Activated CD4-positive, CD25-positive, alpha-beta regulatory T cell treated with anti-CD3 and anti-CD28 coated beads, Interleukin-2, amount 50 U/mL, for 72 hours (primary cell): ENCODE data around the gene SLC27A5.

Experiments
- DNase-seq: peaks from one replicate; pipeline ENCODE4 v3.0.0; 2021

SLC27A5 gene, protein sequence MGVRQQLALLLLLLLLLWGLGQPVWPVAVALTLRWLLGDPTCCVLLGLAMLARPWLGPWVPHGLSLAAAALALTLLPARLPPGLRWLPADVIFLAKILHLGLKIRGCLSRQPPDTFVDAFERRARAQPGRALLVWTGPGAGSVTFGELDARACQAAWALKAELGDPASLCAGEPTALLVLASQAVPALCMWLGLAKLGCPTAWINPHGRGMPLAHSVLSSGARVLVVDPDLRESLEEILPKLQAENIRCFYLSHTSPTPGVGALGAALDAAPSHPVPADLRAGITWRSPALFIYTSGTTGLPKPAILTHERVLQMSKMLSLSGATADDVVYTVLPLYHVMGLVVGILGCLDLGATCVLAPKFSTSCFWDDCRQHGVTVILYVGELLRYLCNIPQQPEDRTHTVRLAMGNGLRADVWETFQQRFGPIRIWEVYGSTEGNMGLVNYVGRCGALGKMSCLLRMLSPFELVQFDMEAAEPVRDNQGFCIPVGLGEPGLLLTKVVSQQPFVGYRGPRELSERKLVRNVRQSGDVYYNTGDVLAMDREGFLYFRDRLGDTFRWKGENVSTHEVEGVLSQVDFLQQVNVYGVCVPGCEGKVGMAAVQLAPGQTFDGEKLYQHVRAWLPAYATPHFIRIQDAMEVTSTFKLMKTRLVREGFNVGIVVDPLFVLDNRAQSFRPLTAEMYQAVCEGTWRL

DNA sequence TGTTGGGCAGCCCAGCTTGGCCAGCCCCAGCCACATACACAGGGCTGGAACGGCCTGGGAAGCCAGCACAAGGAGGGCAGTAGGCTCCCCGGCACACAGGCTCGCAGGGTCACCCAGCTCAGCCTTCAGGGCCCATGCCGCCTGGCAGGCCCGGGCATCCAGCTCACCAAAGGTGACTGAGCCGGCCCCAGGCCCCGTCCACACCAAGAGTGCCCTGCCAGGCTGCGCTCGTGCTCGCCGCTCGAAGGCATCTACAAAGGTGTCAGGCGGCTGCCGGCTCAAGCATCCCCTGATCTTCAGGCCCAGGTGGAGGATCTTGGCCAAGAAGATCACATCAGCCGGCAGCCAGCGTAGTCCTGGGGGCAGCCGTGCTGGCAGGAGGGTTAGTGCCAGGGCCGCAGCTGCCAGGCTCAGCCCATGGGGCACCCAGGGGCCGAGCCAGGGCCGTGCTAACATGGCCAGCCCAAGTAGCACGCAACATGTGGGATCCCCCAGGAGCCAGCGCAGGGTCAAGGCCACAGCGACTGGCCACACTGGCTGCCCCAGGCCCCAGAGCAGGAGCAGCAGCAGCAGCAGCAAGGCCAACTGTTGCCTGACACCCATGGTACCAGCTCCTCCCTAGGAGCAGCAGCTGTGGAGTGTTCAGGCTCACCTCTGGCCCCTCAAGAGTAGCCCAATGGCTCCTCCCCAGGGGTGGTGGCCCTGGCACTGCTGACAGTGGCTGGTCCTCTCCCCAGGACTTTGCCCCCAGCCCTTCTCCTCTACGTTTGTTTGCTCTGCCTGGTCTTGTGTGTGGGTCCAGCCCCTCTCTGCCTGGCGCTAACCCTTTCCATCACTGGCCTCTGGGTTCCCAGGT lies at the start of gene SLC27A5:
TSS of gene SLC27A5 (minus strand) at position 640 of the 856 bp plus-strand sequence. CDS start at position 603, 37 bp downstream.
- no peak for DNase-seq

DNA sequence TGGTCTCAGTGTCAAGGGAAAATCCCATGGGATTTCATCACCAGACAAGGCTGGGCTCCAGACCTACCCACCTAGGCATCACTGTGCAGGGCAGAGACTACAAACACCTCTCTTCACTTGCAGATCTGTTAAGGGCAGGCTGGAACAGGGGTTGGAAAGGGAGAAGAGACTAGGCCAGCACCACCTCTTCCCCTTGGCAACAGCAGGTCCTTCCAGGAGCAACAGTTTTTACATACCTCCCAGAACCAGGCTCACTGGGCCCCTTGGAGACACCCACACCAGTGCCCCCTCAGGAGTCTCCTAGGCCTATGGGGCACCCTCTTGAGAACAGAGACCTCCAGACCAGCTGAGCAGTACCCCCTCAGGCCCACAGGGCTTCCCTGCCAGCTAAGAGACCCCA lies 49.1 kb upstream of the SLC27A5 start:
- no peak for DNase-seq

DNA sequence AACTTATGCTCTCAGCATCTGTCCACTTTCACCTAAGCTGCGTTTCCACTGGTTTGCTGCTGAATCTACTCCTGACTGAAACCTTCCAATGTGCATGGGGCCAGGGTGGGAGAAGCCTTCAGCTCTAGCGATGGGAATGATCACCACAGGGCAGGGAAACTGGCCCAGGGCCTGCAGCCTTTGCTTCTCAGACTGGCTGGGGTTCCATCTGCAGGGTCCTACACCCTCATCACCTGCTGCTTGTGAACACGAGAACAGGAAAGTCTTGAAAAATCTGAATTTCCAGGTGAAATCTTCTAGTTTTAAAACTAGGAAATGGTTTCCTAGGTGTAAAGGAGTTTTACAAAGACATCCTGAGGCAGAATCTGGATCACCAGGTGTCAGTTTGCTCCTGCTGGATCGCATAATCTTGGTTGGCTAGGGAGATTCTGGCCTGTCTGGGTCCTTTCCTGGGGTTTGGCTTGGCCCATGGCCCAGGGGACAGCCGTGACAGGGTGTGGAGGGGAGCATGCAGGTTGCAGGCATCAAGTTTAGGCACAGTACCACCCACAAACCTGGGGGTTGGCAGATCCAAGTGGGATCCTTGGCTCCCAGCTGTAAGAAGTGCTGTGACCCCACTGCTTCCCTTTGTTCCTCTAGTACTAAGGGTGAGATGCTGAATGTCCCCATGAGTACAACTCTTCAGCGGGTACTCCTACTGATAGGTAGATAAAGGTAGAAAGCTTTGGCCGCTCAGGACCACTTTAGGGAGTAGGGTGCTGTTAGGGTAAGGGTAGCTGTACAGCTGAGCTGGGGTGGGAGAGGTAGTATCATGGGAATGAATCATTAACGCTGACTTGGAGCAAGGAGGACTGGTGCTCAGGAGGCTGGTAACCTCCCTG lies 48.5 kb upstream of the SLC27A5 start:
- DNase-seq: no peak

DNA sequence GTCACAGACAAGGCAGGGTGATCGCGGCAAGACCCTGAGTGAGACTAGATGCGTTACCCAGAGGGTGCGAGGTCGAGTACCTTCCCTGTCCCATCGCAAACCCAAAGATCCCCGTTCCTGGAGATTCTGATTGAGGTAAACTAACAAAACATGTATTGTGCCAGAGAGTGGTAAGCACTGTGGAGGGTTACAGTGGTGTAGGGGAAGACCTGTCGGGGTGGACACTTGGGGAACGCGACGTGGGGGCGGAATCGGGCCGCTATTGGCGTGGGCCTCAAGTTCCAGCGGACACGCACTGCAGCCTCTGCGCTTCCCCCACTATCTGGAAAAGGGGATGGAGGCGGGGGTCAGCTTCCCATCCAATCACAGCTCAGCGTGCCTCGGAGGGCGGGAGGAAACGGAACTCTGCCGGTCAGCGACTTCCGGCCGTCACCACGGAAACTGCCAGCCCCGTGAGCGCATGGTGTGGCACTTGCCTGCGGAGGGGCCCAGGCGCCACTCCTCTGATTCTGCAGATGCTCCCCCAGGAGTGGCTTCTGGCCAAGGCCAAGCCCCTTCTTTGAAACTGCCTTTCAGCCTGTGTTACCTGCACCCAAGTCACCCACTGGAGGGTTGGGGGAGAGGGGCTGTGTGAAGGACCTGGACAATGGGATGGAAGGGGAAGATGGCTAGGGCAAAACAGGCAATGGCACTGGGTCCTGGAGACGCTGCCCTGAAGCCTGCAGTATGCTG lies 47.6 kb upstream of the SLC27A5 start:
- peak; percentile 75 for DNase-seq

DNA sequence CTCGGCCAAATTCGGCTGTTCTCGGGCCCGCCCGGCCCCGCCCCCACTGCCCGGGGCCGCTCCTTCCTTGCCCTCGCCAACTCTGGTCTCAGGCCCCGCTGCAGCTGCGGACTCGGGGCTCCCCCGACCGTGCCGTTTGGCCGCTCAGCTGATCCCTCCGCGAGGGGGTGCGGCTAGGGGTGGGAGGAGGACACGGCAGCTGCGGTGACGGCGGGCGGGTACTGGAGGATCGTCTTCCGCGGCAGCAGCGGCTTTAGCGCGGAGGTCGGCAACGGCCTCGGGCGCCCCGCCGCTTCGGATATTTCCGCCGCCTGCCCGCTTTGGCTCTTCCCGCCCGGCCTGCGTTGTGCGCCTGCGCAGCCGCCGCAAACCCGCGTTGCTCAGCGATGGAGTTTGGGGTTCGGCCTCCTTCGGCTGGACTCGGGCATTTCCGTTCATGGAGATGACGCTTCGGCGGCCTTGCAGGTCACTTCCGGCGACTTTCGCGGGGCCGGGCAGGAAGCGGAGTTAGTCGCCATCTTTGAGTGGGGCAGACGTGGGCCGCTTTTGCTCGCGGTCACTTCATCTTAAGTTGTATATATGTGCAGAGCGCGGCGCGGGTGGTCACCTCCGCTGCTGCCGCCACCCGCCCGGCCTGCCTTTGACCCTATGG lies 47.0 kb upstream of the SLC27A5 start:
- peak; percentile 100 for DNase-seq

DNA sequence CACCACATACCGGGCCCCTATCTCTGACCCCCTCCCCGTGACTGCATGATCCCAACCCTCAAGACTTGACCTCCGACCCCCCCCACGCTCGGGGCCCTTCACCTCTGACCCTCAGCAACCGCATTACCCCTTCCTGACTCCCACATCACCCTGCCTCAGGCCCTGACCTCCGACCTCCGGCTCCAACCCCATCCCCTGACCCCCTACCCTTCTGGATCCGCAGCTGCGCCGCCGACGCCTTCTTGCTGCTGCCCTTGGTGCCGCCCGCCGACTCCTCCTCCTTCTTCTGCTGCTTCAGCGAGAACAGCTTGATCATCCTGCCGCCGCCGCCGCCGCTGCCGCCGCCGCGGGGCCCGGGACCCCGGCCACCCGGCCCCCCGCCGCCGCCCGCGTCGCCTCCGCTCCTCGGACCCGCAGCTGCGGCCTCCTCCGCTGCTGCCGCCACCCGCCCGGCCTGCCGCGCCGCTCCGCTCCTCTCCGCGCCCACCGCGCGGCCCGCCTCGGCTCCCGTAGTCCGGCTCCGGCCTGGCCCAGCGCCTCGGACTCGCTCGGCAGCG lies 46.4 kb upstream of the SLC27A5 start, which contains the start of gene UBE2M:
TSS of gene UBE2M (minus strand) at position 546 of the 557 bp plus-strand sequence. CDS start at position 316, 230 bp downstream.
- DNase-seq: peak; percentile 73

DNA sequence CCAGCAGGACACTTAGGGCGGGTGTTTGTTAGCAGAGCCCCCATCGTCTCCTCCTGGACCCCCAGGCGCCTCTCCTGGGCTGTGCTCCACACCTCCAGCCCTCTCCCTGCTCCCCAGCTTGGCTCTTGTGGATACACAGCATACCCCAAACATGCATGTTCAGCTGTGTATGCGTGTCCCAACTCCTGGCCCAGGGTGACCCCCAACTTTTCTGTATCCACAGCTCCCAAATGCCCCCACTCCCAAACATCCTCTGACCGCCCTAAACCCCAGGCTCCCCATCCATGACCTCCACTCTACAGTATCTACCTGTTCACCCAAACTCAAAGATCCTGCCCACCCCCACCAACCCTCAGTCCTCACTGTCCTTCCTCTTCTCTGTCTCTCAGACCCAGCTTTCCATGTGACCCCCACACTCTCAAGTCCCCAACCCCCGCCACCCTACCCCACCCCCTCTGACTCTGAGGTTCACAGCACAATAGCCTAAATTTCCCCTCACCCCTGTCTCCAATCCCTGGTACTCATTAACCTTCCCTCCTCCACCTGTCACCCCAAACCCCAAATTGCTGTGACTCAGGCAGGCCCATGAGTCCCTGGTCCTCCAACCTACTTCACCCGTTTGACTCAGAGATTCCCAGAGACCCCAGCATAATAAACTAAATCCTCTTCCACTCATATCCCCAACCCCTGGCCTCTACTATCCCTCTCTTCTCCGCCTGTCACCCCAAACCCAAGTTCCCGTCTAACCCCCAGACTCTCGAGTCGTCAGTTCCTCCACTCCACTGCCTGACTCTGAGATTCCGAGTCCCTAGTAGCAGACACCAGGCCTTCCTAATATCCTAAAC lies 45.7 kb upstream of the SLC27A5 start:
- no peak for DNase-seq

DNA sequence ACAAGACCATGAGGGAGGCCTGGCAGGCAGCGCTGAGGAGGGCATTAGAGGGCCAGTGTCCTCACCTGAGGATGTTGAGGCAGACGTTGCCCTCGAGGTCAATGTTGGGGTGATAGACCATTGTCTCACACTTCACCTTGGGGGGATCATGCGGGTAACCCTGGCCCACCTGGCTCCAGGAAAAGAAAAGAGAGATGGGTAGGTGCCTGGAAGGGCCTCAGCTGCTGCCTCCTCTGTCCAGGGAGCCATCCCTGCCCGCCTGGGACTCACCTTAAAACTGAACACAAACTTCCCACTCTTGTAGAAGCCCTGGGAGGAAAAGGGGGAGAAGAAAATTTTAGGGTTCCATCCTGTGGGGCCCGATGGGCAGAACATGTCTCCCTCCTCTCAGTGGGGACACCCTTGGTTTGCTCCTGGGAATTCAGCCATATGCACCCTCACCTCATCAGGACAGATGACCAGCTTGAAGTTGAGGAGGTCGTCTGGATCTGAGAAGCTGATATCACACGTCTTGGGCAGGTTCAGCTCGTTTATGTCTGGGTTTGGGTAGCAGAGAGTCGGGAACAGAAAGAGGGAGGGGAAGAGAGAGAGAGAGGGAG lies 44.9 kb upstream of the SLC27A5 start:
- DNase-seq: no peak

DNA sequence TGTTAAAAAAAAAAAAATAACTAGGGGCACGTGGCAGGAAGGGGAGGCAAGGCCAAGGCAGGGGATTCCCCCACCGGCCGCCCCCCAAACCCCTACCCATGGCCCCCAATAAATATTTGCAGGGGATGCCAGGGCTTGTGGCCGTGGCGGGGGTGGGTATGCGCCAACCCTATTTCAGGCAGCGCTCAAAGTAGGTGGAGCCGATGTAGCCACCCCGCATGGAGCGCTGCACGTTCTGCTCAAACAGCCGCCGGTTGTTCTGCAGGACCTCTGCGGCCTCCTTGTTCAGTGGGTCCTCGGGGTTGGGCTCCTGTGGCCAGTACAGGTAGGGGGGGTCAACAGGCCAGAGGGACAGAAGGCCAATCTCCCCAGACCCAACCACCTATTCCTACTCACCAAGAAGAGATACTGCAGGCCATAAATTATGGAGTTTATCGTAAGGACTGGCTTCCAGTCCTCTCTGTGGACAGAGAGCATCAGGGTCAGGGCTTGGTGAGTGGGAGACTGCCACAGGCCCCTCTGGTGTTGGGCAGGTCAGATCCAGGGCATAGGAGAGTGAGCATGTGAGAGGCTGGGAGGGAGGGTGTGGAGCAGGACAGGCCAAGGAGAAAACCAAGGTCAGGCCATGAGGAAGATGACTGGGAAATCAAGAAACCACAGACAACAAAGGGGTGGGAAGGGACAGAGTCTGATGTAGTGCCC lies 44.3 kb upstream of the SLC27A5 start:
- no peak for DNase-seq

DNA sequence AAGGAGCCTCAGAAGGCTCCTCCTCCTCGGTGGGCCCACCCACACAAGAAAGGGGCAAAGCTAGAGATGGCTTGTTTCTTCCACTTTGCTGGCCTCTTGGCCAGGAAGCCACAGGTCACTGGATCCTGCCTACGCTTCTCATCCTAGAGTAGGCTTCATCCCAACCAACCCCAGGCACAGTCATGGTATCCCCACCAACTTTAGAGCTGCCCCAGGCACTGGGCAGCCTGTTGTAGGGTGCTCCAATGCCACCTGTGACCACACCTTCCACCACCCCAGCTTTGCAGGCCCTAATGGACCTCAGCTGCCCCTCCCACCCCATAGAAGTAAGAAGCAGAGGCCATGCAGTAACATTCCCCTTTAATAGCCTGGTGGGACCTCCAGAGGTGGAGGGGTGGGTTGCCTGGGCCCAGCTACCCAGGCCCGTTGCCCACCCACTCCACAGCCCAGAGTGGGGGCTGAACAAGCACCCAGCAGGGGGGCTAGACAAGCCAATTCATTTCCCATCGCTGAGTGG lies 43.6 kb upstream of the SLC27A5 start:
- no peak for DNase-seq

DNA sequence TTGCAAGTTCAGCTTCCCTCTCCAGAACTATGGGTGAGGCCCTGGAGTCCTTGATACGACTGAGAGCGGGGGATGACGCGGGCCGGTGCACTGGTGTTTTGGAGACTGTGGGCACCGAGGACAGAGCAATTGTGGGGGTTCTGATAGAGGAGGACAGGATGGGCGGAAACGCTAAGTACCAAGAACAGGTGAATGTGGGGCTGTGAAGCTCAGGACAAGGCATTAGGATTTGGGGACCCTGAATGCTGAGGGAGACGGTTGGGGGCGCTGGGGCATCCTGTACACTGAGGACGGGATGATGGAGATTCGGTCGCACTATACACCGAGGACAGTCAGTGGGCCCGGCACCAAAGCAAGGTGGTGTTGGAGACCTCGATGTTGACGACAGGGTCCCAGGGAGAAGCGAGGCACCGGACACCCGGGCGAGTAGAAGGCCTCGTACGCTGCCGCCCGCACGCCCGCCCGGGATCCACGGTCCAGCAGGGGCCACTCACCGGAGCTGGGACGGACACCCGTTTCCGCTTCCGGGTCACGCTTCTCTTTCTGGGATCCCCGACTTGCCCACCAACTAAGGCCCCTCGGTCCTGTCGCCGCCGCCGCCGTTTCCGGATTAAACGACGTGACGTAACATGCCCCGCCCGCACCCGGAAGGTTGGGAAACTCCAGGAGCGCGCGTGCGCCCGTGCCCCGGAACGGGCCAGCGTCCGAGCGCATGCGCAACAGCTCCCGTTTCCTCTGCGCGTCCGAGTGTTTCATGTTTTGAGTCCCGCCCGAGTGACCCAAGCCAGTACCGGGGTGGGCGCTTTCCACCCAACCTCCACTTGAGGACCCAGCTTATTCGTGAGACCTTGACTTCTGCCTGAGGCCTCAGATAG lies 42.9 kb upstream of the SLC27A5 start, which contains the start of gene CHMP2A:
TSS of gene CHMP2A (minus strand) at position 612 of the 875 bp plus-strand sequence. CDS start 893 bp downstream, outside the sequence.
- peak; percentile 98 for DNase-seq

DNA sequence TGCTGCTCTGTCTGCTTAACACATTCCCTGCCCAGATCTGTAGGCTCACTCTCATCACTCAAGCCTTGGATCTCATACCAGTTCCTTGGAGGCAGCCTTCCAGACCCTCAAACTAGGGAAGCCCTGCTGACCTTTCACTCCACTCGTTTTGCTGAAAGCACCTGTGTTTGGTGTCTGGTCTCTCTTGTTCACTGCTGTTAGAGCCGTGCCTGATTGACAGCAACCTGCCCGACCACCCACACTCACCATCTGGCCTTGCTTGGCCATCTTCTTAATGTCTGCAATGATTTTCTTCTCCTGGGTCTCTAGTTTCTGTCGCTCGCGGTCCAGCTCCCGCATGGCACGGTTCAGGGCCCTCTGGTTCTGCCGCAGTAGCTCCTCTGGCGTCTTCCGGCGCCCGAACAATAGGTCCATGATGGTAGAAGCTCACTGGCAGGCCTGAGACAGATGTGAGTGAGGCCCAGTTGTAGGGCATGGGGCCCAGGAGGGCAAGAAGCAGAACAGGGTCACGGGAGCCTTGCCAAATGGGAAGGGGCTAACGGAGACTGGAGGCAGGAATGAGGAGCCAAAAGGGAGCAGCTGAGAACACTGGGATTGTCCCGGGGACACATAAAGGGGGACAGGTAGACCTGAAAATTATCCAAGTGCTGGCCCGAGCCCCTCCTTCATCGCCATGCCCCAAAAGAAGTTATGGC lies 42.2 kb upstream of the SLC27A5 start:
- DNase-seq: no peak

DNA sequence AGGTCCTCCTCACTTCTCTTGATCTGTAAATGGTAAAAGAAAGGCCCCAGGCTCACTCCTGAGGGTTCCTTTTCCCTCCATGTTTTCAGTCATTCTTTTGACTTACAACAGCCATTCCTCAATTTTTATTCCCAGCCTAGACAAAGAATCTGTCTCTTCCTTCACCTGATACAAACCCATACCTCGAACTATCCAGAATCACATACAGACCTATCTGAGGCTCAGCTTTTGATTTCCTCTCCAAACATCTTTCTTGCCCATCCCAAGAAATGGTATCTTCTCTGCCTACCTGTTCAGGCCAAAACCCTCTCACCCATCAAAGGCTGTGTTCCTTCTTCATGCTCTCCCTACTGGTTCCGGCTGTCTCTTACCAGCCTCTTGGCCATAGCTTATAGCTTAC lies 40.9 kb upstream of the SLC27A5 start:
- DNase-seq: no peak

DNA sequence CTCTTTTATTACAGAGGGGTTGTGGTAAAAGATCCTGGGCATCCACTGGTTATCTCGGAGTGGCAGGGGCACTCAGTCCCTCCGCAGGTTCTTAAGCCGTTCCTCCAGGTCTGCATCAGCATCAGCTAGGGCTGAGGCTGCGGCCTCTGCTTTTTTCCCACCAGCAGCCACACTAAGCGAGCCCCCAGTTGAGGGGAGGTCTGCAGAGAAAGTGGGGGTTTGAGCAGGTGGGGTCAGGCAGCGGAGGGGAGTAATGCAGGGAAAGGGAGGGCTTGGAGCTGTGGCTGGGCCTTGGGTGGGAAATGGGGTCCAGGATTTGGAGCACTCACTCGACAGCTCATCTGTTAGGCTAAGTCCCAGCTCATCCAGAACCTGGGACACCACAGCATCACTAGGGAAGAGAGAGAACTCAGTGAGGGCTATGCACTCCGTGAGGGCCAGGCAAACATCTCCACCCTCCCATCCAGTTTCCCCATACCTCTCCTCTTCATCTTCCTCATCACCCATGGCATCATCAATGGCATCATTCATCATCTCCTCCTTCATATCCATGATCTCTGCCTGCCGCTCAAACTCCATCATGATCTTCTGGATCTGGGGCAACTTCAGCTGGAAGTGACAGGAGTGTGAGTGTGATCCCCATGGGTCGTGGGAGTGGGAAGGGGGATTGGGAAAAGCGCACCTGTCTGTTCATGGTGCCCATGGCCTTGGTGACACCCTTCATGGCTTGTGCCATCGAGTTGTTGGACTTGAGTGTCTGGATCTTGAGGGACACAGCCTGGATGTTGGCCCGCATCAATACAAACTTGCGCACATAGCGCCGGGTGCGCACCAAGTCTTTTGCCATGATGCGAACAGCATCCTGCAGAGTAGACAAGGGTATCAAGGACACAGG lies 40.0 kb upstream of the SLC27A5 start:
- DNase-seq: no peak

DNA sequence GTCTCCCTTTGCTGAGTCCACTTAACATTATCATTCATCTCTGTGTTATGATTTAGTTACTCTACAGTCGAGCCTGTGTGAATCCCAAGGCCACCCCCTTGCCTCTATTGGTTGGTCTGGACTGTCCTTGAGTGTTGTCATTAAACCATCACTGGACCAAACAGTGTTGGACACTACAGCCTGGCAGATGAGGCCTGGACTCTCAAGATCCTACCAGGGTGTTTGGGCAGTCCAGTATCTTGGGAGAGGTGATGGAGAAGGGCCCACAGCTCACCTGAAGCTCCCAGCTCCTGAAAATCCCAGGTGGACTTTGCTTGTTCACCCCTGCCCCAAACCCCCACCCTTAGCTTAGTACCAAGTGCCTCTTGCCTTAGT lies 39.3 kb upstream of the SLC27A5 start:
- no peak for DNase-seq
